B cell (primary cell): ENCODE data around the gene IKZF3. TPM values are rescaled to one million over a fixed set of nuclear protein-coding genes. Genes with fewer than 3 reads are reported as not detected.
A peak's percentile ranks its signal among the peaks of the same experiment; 100 is the strongest.

Source experiments
- ATAC-seq: fragments of 200-7000 bp; cut with Tn5 transposase; one replicate; pipeline ENCODE4 v1.10.0; 2021; ENCODE audit warnings: low read depth, mild to moderate bottlenecking, moderate number of reproducible peaks, moderate library complexity
- CTCF ChIA-PET: fragments of 350-600 bp; sonication (Branson Sonifier 250); formaldehyde crosslinking; loops from one replicate; lab custom pipeline; 2021; ENCODE audit warnings: antibody characterized with exemption, inconsistent platforms; lab: Charles Lee
- POLR2A ChIA-PET: fragments of 350-600 bp; sonication (Branson Sonifier 250); formaldehyde crosslinking; loops from one replicate; lab custom pipeline; 2021; ENCODE audit warnings: antibody characterized with exemption; lab: Charles Lee
- DNase-seq: peaks from one replicate; pipeline ENCODE4 v3.0.0; 2013
- H2AFZ ChIP-seq: 2 replicates; pipeline ENCODE4 v1.6.1; 2012; ENCODE audit warnings: mild to moderate bottlenecking, low read depth, low read length; ENCODE audit not compliant: insufficient read depth, poor library complexity, severe bottlenecking
- H3K27ac ChIP-seq, 2 donors: 1 replicate in 1 of 2; 2 replicates in 1 of 2; pipeline ENCODE4 v1.5.1; 2012 to 2013; ENCODE audit warnings: low read length in 2 of 2, mild to moderate bottlenecking in 2 of 2, moderate library complexity in 1 of 2
- H3K27me3 ChIP-seq, 4 experiments: fragments of 200-600 bp in 1 of 4; sonication (generic) in 1 of 4; replicated peaks in 1 of 4; 1 replicate in 2 of 4; 2 replicates in 2 of 4; pipeline versions ENCODE4 v1.6.1 to v1.7.0; 2013 to 2016; ENCODE audit warnings: low read length in 3 of 4, mild to moderate bottlenecking in 2 of 4, mixed read lengths in 1 of 4, moderate library complexity in 1 of 4; ENCODE audit not compliant: insufficient read depth in 4 of 4, control insufficient read depth in 3 of 4; ENCODE audit errors: control extremely low read depth in 1 of 4
- H3K36me3 ChIP-seq, 2 experiments: replicated peaks in 1 of 2; 1 replicate in 1 of 2; 2 replicates in 1 of 2; pipeline versions ENCODE4 v1.6.1 to v1.7.1; 2013; ENCODE audit warnings: low read length in 1 of 2; ENCODE audit not compliant: insufficient read depth in 2 of 2, control insufficient read depth in 1 of 2; ENCODE audit errors: control extremely low read depth in 1 of 2, extremely low read depth in 1 of 2
- H3K4me1 ChIP-seq, 2 donors: fragments of 200-600 bp in 1 of 2; sonication (generic) in 1 of 2; 1 replicate in 1 of 2; 2 replicates in 1 of 2; pipeline versions ENCODE4 v1.5.1 to v1.6.1; 2013 to 2017; ENCODE audit warnings: low read length in 2 of 2; ENCODE audit not compliant: control insufficient read depth in 2 of 2, insufficient read depth in 2 of 2
- H3K4me2 ChIP-seq: replicated peaks from 2 replicates; pipeline ENCODE3; 2012; ENCODE audit warnings: mild to moderate bottlenecking, low read depth, low read length; ENCODE audit not compliant: poor library complexity, severe bottlenecking
- H3K4me3 ChIP-seq, 5 experiments: fragments of 200-600 bp in 1 of 5; sonication (generic) in 1 of 5; 1 replicate in 3 of 5; 2 replicates in 2 of 5; pipeline versions ENCODE4 v1.5.1 to v1.7.0; 2011 to 2016; ENCODE audit warnings: low read length in 4 of 5, mild to moderate bottlenecking in 4 of 5, low read depth in 2 of 5, control low read depth in 1 of 5, moderate library complexity in 1 of 5; ENCODE audit not compliant: insufficient read depth in 1 of 5; ENCODE audit errors: control extremely low read depth in 1 of 5, extremely low read depth in 1 of 5
- H3K79me2 ChIP-seq: fragments of 200-600 bp; sonication (generic); one replicate; pipeline ENCODE4 v1.6.0; 2016; ENCODE audit warnings: low read length; ENCODE audit not compliant: control insufficient read depth, insufficient read depth
- H3K9ac ChIP-seq: fragments of 200-600 bp; sonication (generic); 2 replicates; pipeline ENCODE4 v1.6.1; 2017; ENCODE audit warnings: mild to moderate bottlenecking, low read length, moderate library complexity
- H3K9me3 ChIP-seq, 3 donors: one replicate each; pipeline versions ENCODE4 v1.6.1 to v1.7.1; 2013; ENCODE audit warnings: low read length in 2 of 3; ENCODE audit not compliant: control insufficient read depth in 2 of 3, insufficient read depth in 1 of 3; ENCODE audit errors: control extremely low read depth in 1 of 3
- H4K20me1 ChIP-seq: 2 replicates; pipeline ENCODE4 v1.6.0; 2012; ENCODE audit warnings: mild to moderate bottlenecking, low read length; ENCODE audit not compliant: insufficient read depth, control insufficient read depth, poor library complexity, severe bottlenecking
- H3K27ac Mint-ChIP-seq: one replicate; pipeline ENCODE4 v1.8.0; 2021; ENCODE audit warnings: mixed read lengths
- H3K27me3 Mint-ChIP-seq: one replicate; pipeline ENCODE4 v1.8.0; 2021; ENCODE audit warnings: mixed read lengths
- H3K4me1 Mint-ChIP-seq: one replicate; pipeline ENCODE4 v1.8.0; 2021; ENCODE audit warnings: mixed read lengths
- H3K4me3 Mint-ChIP-seq: one replicate; pipeline ENCODE4 v1.8.0; 2021; ENCODE audit warnings: mixed read lengths
- H3K9me3 Mint-ChIP-seq: one replicate; pipeline ENCODE4 v1.8.0; 2022; ENCODE audit warnings: mixed read lengths; ENCODE audit not compliant: insufficient read depth
- EZH2 ChIP-seq: IDR thresholded peaks from 2 replicates; pipeline ENCODE4 v1.6.1; 2012; ENCODE audit warnings: borderline replicate concordance, low read depth, mild to moderate bottlenecking, moderate library complexity, low read length; ENCODE audit not compliant: insufficient read depth, poor library complexity, severe bottlenecking
- WGBS: methylation state at CpG from one replicate; pipeline ENCODE4 v1.1.5; 2013; ENCODE audit warnings: missing lambda C conversion rate; ENCODE audit not compliant: insufficient coverage; 5-methylcytosine and 5-hydroxymethylcytosine counted together
- intact Hi-C: fragments of 100-400 bp; cut with micrococcal nuclease; formaldehyde crosslinking; loops from one replicate; pipeline ENCODE4 v1.10.0; 2022
- polyA plus RNA-seq: library from polyadenylated mRNA; depleted of rRNA; stranded (reverse); fragments of >200 nt; gene quantifications from 2 replicates; pipeline ENCODE4 v1.2.3, GENCODE V29; 2012
- total RNA-seq, 2 donors: library from RNA; stranded (reverse); fragments of 120-200 nt in 1 of 2; gene quantifications; 1 replicate in 1 of 2; 2 replicates in 1 of 2; pipeline versions ENCODE4 v1.2.3 to v1.2.4, GENCODE V29; 2013 to 2022
- TF ChIP-seq, protein P1 (sequence below): fragments of 200-600 bp; IDR thresholded peaks from one replicate; pipeline ENCODE4 v1.8.0; 2022; ENCODE audit warnings: antibody characterized with exemption, mild to moderate bottlenecking

IKZF3 gene
- total and polyA plus RNA-seq, 2 donors (not counting 1 experiment from before 2014, with no cell fraction given), result 63.0 to 178 TPM

DNA sequence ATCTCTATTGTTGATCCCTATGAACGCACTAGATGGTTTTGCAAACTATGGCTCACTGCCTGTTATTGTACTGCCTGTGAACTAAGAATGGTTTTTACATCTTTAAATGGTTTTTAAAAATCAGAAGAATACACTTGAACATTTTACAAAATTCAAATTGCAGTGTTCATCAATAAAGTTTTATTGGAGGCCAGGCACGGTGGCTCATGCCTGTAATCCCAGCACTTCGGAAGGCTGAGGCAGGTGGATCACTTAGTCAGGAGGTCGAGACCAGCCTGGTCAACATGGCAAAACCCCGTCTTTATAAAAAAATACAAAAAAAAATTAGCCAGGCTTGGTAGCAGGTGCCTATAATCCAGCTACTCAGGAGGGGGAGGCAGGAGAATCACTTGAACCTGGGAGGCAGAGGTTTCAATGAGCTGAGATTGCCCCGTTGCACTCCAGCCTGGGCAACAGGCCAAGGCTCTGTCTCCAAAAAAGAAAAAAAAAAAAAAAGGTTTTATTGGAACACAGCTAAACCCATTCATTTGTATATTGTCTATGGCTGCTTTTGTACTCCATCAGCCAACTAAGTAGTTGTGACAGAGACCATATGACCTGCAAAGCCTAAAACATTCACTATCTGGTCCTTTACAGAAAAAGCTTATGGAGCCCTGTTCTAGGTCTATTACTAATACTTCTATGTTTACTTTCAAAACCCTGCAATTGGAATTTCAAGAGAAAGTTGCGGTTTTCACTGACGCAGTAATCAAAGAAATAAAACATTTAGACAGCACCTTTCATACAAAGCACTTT is 18.9 kb downstream of the IKZF3 start:
- no peak overlapping the region for H3K9ac ChIP-seq
- H3K27ac ChIP-seq, result peak overlapping the region in 1 of 2 donors; percentile 64
- Mint-ChIP-seq H3K4me3 (no peak overlapping the region), H3K27ac (peak overlapping the region; percentile 68), H3K9me3 (no peaks in the 10 kb centered on the region), H3K4me1 (peaks cover 69% of the 10 kb centered on the region), H3K27me3 (no peaks in the 10 kb centered on the region)
- ChIA-PET CTCF (interaction anchor here (0.7 to 2.1 kb wide), 4 partner anchors 9 to 223 kb away, joined by 3 to 7 read pairs (median 4); no protein-coding TSS in a partner anchor), POLR2A (interaction anchor here (0.7 kb wide), 2 partner anchors 11 to 33 kb away, joined by 4 read pairs; no protein-coding TSS in a partner anchor)
- no peak overlapping the region for H3K4me2 ChIP-seq
- no peaks in the 10 kb centered on the region for H3K27me3 ChIP-seq
- no peak for DNase-seq
- H2AFZ ChIP-seq, result no peak overlapping the region
- no peak for TF ChIP-seq EZH2
- TF ChIP-seq, protein P1, sequence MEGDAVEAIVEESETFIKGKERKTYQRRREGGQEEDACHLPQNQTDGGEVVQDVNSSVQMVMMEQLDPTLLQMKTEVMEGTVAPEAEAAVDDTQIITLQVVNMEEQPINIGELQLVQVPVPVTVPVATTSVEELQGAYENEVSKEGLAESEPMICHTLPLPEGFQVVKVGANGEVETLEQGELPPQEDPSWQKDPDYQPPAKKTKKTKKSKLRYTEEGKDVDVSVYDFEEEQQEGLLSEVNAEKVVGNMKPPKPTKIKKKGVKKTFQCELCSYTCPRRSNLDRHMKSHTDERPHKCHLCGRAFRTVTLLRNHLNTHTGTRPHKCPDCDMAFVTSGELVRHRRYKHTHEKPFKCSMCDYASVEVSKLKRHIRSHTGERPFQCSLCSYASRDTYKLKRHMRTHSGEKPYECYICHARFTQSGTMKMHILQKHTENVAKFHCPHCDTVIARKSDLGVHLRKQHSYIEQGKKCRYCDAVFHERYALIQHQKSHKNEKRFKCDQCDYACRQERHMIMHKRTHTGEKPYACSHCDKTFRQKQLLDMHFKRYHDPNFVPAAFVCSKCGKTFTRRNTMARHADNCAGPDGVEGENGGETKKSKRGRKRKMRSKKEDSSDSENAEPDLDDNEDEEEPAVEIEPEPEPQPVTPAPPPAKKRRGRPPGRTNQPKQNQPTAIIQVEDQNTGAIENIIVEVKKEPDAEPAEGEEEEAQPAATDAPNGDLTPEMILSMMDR, result no peak
- intact Hi-C loops, result loop anchor here (1.0 kb wide), 1 partner anchor 11 kb away; no protein-coding TSS in a partner anchor
- peaks cover 4 to 53% of the 10 kb centered on the region in 2 experiments for H3K36me3 ChIP-seq
- H4K20me1 ChIP-seq, result peaks cover 69% of the 10 kb centered on the region
- ATAC-seq, result no peak
- H3K79me2 ChIP-seq, result peaks cover 96% of the 10 kb centered on the region
- 100% methylated on average over 1 of the region's 8 CpGs for WGBS
- H3K4me1 ChIP-seq, result peaks cover 58 to 65% of the 10 kb centered on the region in 2 donors
- no peaks in the 10 kb centered on the region for H3K9me3 ChIP-seq
- H3K4me3 ChIP-seq, result no peak overlapping the region
